Sigmoid colon (tissue), 4 donors: ENCODE measurements around the gene TREM2.

Source experiments
- POLR2A ChIP-seq, 2 donors: fragments of 450-650 bp; IDR thresholded peaks; one replicate each; pipeline ENCODE4 v1.6.1; 2016; ENCODE audit warnings: antibody characterized with exemption in 2 of 2, mild to moderate bottlenecking in 2 of 2, moderate library complexity in 2 of 2
- POLR2AphosphoS5 ChIP-seq, 4 donors: sonication (generic); formaldehyde crosslinking; IDR thresholded peaks; one replicate each; pipeline ENCODE4 v1.6.1; 2017; ENCODE audit warnings: antibody characterized with exemption in 4 of 4
- TF ChIP-seq, protein P1 (sequence below), 4 experiments: fragments of 450-650 bp in 3 of 4; fragments of 200-600 bp in 1 of 4; IDR thresholded peaks; one replicate each; pipeline ENCODE4 v1.5.1; 2016 to 2019; ENCODE audit warnings: antibody characterized with exemption in 4 of 4, mild to moderate bottlenecking in 3 of 4, moderate library complexity in 2 of 4

GRCh38 chr6:41200296-41200900 is 37.5 kb upstream of the TREM2 start:
- TF ChIP-seq, protein P1, sequence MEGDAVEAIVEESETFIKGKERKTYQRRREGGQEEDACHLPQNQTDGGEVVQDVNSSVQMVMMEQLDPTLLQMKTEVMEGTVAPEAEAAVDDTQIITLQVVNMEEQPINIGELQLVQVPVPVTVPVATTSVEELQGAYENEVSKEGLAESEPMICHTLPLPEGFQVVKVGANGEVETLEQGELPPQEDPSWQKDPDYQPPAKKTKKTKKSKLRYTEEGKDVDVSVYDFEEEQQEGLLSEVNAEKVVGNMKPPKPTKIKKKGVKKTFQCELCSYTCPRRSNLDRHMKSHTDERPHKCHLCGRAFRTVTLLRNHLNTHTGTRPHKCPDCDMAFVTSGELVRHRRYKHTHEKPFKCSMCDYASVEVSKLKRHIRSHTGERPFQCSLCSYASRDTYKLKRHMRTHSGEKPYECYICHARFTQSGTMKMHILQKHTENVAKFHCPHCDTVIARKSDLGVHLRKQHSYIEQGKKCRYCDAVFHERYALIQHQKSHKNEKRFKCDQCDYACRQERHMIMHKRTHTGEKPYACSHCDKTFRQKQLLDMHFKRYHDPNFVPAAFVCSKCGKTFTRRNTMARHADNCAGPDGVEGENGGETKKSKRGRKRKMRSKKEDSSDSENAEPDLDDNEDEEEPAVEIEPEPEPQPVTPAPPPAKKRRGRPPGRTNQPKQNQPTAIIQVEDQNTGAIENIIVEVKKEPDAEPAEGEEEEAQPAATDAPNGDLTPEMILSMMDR (IDR thresholded peaks at IDR 0.05): no peak
- TF ChIP-seq POLR2A (IDR thresholded peaks at IDR 0.05) (no peak), POLR2AphosphoS5 (IDR thresholded peaks at IDR 0.05) (no peak)
